GM21825 (cell line): Measurements from ENCODE around the gene DNAH10.

Experiments used
- ATAC-seq: cut with Tn5 transposase; IDR thresholded peaks from one replicate; pipeline ENCODE4 v1.9.1; 2021; ENCODE audit warnings: mild to moderate bottlenecking, moderate library complexity; ENCODE audit not compliant: unreplicated experiment

The DNAH10 gene

DNA sequence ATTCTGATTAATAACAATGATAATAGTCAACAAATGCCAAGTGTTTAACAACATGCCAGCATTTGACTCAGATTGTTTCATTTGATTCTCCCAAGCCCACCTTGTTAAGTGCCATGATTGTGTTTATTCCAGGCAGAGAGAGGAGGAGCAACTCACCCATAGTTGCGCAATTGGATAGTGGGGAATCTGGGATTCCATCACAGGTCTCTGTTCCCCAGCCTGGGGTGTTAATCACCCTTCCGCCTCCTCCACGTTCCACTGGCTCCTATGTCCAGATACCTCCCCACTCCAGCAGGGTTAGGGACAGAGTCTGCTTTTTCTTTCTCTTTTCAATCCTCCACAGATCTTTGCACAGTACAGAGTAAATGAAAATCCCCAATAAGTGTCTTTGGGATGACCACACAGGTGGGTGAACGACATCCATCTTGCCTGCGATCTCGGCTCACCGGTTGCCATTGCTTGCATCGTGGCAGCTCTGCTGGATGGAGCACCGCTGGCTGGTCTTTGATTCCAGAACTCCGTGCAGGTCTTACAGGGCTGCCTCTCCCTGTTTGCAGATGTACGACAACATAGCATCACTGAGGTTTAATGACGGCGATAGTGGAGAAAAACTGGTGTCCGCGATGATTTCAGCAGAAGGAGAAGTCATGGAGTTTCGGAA is 78.8 kb downstream of the DNAH10 start:
- ATAC-seq: no peak

DNA sequence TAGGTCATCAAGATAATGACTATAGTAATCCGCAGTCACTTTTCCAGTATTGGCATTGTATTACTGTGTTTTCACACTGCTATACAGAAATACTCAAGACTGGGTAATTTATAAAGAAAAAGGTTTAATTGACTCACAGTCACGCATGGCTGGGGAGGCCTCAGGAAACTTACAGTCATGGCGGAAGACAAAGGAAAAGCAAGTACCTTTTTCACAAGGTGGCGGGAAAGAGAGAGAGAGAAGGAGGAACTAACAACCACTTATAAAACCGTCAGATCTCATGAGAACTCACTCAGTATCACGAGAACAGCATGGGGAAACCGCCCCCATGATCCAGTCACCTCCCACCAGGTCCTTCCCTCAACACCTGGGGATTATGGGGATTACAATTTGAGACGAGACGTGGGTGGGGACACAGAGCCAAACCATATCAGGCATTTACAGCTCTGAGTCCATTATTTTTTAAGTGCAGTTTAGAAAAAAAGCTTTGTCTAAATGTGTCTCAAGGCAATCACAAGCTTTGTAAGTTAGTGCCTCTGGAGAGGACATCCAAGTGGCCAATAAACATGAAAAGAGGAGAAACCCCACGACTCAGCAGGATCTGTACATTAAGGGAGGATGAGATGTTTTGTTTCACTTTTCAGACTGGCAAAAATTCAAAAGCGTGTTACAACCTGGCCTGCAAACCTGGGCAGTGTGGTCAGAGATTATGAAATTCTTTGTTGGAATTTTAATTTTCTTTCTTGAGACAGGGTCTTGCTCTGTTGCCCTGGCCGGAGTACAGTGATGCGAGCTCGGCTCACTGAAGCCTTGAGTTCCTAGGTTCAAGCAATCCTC is 82.0 kb downstream of the DNAH10 start:
- no peak for ATAC-seq

DNA sequence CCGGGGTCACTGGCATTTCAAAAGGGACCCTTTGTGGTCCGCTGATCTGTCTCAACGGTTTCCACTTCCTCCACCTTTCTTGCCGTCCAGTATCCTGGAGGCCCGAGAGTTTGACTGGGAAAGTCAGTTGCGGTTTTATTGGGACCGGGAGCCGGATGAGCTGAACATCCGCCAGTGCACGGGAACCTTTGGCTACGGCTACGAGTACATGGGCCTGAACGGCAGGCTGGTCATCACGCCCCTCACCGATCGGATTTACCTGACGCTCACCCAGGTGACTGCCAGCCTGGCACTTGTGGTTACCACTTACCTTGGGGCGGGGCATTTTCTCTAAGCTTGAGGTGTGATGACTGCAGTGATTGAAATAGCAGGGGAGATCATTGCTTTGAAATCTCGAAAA is 83.8 kb downstream of the DNAH10 start:
- ATAC-seq: no peak

DNA sequence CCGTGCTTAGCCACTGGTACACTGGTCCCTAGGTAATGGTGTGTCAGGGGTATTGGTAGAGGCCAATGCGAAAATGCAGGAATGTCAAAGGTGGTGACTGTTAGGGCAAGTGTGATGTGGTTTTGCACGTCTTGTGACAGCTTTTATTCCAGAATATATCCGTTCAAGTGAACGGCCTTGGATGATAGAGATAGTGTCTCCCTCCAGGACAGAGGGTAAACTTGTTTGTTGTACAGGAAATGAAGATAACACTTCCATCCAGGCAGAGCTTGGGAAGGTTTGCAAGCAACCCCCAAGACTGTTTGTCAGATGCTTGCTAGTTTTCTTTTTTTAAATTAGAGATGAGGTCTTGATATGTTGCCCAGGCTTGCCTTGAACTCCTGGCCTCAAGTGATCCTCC is 84.2 kb downstream of the DNAH10 start:
- ATAC-seq: no peak

DNA sequence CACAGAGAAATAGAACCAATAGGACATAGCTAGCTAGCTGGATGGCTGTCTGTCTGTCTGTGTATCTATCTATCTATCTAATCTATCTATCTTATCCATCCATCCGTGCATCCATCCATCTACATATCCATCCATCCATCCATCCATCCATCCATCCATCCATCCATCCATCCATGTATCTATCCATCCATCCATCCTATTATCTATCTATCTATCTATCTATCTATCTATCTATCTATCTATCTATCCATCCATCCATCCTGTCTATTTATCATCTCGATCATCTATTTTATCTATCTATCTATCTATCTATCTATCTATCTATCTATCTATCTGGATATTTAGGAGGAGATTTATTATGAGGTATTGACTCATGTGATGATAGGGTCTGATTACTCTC is 84.9 kb downstream of the DNAH10 start:
- no peak for ATAC-seq

DNA sequence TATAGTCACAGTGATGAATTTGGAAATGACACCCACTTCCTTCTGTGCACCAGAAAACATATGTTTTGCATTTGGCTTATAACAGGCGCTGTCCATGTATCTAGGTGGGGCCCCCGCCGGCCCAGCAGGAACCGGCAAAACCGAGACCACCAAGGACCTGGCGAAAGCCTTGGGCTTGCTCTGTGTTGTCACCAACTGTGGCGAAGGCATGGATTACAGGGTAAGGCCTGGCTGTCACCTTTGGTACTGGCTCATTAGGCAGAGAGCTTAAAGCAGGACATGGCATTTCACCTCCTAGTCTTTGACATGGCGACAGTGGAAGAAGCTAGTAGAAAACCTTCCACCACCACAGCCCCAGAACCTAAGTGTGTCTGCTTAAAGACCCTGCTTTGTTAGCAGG is 85.8 kb downstream of the DNAH10 start:
- ATAC-seq: no peak

DNA sequence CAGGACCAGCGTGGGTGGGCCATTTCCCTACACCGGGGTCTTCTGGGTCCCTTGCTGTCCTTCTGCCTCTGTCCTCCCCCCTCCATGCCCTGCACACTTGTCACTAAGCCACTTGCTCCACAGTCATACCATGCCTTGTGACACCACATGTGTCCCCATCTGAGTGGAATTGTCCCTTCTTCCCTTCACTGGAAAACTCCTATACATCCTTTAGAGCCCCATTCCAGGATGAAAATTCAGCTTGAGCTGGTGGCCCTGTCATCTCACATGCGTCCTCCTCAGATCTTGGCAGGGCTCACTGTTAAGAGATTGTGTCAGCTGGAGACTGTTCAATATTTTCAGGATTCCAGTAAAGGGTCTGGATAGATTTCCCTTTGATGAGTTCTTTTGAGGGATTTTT is 87.4 kb downstream of the DNAH10 start:
- ATAC-seq: no peak

DNA sequence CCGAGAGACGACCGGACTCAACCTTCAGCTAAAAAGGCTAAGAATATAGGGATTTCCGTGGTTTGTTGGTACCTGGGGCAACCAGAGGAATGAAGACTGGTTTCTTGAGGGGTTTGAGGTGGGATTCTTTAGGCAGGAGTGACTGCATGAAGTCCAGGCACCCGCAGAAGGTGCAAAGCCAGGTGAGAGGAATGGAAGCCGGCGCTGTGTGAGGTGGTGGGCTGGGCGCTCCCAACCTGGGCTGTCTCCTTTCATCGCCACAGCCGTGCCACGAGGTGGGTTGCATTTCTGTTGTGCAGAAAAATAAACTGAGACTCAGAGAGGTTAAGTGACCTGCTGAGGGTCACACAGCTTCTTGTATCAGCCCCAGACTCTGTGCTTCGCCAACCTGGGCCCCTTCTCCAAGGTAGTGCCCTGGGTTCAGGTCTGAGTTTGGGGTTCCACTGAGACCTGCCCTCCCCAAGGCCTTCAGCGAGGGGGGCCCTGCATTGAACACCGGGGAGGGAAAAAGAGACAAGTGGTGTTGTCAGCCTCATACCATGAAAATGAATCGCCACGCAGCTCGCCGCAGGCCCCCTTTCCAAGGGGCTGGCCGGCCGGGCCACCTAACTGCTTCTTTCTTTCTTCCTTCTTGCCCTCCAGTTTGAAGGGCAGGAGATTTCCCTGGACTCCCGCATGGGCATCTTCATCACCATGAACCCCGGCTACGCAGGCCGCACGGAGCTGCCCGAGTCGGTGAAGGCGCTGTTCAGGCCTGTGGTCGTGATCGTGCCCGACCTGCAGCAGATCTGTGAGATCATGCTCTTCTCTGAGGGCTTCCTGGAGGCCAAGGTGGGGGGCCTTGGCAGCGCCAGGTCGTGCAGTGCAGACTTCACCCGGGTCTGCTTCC is 88.4 kb downstream of the DNAH10 start:
- ATAC-seq: no peak

DNA sequence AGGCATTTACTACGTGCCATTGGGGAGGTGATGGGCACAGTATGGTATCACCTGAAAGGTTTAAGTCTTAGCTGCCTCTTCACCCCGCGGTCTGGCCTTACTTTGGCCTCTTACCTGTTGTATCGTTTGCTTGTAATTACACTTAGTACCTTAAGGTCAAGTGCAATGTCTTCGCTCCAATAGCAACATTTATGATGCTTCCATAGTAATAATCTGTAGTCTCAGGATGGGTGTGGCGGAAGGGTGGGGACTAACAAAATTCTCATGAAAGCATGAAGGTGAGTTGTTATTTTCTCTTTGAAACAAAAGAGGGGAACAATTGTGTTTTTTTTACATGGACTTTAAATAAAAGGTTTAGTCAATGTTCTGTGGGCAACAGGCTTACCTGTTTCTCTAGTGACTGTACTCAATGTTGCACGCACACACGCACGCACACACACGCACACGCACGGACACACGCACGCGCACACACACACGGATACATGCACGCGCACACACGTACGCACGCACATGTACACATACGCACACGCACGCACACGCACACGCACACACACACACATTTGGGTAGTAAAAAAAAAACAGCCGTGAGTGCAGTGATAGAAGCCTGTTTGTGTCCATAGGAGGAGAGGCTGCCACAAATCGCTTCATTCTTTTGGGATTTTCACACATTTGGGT is 91.4 kb downstream of the DNAH10 start:
- no peak for ATAC-seq

DNA sequence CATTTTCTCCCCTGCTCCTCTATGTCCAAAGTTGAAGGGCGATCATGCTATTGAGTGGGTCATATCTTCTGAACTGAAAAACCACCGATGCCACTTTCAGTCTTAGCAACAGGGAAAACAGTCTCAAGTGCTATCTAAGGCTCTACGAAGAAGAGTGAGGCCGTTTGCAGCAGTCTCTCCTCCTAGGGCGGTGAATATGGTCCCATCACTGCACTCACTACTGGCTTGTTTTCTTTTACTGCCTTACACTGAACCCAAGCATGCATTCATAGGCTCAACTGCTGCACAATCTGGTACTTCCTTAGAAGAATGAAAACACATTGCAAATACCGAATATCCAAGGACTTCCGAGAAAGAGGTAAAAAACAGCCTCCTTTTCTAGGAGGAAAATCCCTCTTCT is 92.1 kb downstream of the DNAH10 start:
- no peak for ATAC-seq

DNA sequence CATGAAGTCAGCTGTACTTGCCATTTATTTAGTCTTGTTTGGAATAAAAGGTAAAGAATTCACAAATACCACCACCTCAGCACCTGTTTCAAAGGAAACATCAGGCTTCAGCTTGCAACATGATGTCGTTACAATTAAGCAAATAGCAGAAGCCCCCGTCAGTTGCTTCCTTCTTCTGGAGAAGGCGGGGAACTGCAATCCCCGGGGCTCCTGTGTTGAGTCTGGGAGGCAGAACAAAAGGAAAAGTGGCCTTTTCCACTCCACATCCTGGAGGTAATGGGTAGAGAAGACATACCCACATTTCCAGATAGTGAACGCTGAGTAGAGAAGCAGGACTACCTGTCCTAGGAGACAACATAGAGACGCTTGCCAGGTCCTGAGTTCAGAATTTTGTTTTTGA is 92.8 kb downstream of the DNAH10 start:
- ATAC-seq: no peak

DNA sequence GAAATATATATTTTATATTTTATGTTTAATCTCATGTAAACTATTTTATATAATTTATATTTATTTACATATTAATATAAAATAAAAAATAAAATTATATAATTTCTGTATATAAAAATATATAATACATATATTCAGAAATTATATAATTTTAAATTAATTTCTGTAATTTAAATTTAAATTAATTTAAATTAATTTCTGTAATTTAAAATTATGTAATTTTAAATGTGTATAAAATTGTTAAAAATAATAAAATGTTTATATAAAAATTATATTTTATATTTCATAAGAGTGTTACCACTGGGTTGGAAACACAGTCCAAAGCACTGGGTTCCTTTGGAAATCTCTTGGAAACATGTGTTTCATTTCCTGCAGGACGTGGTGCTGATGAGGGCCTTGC is 94.6 kb downstream of the DNAH10 start:
- no peak for ATAC-seq

DNA sequence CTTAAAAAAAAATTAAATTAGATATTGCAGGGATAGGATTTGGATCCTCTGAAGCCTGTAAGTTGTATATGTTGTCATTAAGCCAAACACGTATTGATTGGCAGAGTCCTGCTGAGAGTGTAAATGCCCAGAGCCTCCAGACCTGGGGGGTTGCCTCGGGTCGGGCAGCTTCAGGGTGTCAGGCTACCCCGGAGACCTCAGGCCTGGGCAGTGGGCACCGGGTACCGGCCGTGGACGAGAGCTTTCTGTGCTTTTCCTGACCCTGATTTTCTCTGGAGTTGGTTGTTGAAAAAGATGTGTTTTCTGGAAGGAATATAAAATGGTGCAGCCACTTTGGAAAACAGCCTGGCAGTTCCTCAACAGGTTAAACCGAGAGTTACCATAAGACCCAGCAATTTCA is 96.1 kb downstream of the DNAH10 start:
- no peak for ATAC-seq

DNA sequence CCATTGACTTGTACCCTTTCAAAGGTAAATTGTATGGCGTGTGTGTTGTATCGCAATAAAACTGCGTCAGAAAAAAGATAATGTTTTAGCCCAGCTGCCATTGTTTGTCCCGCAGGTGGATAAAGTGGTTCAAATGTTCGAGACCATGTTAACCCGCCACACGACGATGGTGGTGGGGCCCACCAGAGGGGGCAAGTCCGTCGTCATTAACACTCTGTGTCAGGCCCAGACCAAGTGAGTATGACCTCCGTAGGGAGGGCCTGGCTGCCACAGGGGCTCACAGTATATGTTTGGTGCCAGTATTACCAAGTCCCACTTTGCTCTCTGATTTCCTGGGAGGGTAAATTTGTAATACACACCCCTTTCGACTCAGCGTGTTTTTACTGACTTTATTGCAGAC is 96.9 kb downstream of the DNAH10 start:
- no peak for ATAC-seq

DNA sequence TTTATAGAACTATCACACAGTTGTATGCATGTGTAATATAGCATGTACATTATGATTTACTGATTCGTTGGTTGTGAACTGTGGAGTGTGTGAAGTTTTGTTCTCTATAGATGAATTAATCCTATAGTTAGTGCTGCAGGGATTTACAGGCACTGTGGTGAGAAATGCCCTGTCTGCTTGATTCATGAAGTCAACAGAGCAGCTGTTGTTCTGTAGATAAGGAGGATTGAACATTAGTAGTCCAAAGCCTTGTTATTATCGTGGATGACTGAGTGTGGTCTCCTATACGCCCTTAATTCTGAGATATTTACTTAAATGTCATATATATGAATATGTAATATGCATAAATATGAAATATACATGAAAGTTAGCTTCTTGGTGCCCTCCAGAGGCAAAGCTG is 98.3 kb downstream of the DNAH10 start:
- ATAC-seq: no peak

DNA sequence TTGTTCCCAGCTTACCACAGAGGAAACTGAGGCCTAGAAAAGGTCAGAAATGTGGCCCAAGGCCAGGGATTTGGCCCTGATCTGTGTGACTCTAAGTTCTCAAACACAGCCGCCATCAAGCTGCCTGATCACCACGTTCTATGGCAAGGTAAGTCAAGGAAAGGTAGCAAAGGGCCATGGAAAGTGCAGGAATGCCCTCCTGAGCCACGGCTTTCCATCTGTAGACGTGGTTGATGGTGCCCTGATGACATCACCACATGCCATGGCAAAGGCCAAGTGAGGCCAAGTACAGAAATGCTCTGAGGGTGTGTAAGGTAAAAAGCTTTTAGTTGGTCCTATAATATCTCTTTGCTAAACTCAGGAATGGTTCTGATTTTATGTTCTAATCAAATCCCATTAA is 99.3 kb downstream of the DNAH10 start:
- no peak for ATAC-seq

DNA sequence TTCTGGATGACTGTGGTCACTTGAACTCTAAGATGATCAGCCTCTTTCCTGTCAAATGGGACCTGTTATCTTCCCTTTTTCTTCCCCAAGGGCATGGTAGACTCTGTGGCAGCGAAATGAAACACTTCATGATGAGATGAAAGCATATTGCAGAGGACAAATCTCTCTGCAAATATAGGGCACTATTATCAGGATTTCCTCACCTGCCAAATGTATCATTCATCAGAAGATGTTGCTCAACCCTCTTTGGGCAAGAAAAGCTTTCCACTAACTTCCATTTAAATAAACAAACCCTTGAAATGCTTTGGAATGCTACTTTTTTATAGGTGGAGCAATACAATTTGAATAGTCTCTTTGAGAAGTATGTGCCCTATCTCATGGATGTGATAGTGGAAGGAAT is 105.0 kb downstream of the DNAH10 start:
- no peak for ATAC-seq

DNA sequence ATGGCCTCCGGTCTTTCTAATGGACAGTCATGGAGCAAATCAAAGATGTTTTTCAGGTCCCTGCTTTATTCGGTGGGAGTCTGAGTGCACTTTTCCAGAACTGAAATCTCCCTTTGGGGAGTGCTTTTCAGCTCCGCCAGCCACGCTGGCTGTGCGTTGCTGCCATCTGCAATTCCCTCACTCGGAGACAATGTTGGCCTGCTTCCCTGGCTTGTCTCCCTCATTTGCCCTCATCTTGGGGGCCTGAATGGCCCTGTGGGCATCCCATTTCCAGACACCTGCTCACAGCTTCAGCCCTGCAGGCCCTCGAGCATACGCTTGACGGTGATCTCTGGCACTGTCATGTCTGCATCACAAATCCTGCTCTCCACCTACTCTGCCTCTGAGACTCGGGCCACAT is 106.7 kb downstream of the DNAH10 start:
- no peak for ATAC-seq

DNA sequence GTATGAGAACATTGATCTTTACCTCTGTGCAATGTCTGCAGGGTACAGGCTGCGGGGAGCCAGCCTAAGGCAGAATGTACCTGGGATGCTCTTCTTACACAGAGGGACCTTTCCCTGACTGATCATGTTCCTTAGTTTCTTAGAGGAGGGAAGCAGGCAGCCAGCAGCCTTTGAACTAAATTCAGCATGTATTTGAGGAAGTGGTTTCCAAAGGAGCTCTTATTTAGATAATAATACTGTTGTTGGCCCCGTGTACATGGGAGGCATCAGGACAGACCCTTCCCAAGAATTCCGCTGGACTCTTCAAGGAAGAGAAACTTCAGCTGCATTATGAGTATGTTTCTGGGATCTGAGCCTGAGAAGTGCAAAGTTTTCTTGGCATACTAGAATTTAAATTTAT is 111.7 kb downstream of the DNAH10 start:
- ATAC-seq: no peak

DNA sequence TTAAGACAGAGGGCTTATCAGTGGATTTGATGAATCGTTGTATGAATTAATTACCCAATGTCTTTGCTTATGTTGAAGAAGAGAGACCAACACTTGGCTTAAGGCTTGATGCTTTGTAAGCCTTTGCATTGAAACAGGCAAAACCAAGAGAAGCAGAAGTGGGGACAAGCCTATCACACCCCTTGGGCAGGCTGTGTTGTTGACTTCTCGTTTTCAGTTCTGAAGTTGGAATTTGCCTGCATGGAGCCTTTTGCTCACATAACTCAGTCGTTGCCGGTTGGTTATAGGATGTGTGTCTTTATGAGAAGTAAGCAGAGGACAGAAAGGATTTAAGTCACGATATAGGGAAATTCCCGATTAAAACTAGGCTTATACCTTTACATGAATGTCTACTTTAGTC is 115.9 kb downstream of the DNAH10 start:
- no peak for ATAC-seq

DNA sequence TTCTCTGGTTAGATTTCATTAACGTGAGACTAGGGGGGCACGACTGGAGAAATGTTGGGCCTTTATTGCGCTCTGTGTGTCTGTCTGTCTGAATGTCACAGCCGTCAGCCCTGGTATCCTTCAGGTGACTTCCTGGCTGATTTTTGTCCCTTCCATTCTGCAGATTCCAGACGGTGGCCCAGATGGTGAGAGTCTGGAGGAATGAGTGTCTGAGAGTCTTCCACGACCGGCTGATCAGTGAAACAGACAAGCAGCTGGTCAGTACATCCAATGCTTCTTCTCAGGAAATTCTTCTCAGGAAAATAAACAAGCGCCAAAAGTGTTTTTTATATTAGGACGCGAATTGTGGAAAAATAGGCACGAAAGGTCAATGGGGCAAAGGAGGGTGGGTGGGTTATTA is 117.0 kb downstream of the DNAH10 start:
- ATAC-seq: no peak
